H1 (cell line): Measurements from ENCODE around the gene TIAL1. TPM values are rescaled to one million over a fixed set of nuclear protein-coding genes. Genes with fewer than 3 reads are reported as not detected.

Experiments
- CTCF ChIA-PET: fragments of 300-600 bp; sonication (Branson Sonifier 250); formaldehyde crosslinking; loops from one replicate; lab custom pipeline; 2021; ENCODE audit not compliant: partially characterized antibody; lab: Charles Lee
- POLR2A ChIA-PET: fragments of 300-600 bp; sonication (Branson Sonifier 250); formaldehyde crosslinking; loops from one replicate; lab custom pipeline; 2021; ENCODE audit warnings: inconsistent platforms; ENCODE audit not compliant: partially characterized antibody; lab: Charles Lee
- DNase-seq, 2 experiments: peaks; one replicate each; pipeline versions ENCODE4 v3.0.0 to v3.0.0-alpha.2; 2010 to 2022; ENCODE audit warnings: low spot score in 2 of 2, low read depth in 1 of 2, mixed read lengths in 1 of 2
- FAIRE-seq: peaks from 2 replicates; lab custom pipeline; 2011; peaks lifted over from hg19 to GRCh38; lab: Jason Lieb, UNC
- H2AFZ ChIP-seq: 2 replicates; pipeline ENCODE4 v1.8.1; 2012; ENCODE audit warnings: low read length, inconsistent platforms
- H2AK5ac ChIP-seq: 2 replicates; pipeline ENCODE4 v1.6.1; 2013; ENCODE audit warnings: low read depth, low read length
- H2BK120ac ChIP-seq: replicated peaks from 2 replicates; pipeline ENCODE3; 2013; ENCODE audit warnings: low read depth, low read length, inconsistent platforms
- H2BK12ac ChIP-seq: 2 replicates; pipeline ENCODE4 v1.6.1; 2013; ENCODE audit warnings: low read depth, low read length
- H2BK15ac ChIP-seq: 2 replicates; pipeline ENCODE4 v1.6.1; 2013; ENCODE audit warnings: low read length
- H2BK20ac ChIP-seq: 2 replicates; pipeline ENCODE4 v1.6.1; 2013; ENCODE audit warnings: low read length
- H2BK5ac ChIP-seq: 2 replicates; pipeline ENCODE4 v1.6.1; 2013; ENCODE audit warnings: low read depth, low read length
- H3K14ac ChIP-seq: 2 replicates; pipeline ENCODE4 v1.6.1; 2013; ENCODE audit warnings: inconsistent platforms; ENCODE audit not compliant: insufficient read length
- H3K18ac ChIP-seq: 2 replicates; pipeline ENCODE4 v1.6.1; 2013; ENCODE audit warnings: low read length; ENCODE audit errors: extremely low read depth
- H3K23ac ChIP-seq: 2 replicates; pipeline ENCODE4 v1.6.1; 2013; ENCODE audit warnings: inconsistent platforms; ENCODE audit not compliant: insufficient read length
- H3K23me2 ChIP-seq: 2 replicates; pipeline ENCODE4 v1.6.1; 2013; ENCODE audit warnings: low read depth, low read length
- H3K27ac ChIP-seq: 2 replicates; pipeline ENCODE4 v1.6.1; 2011; ENCODE audit warnings: low read depth, low read length, inconsistent platforms
- H3K27me3 ChIP-seq, 4 experiments: replicated peaks in 1 of 4; 1 replicate in 1 of 4; 2 replicates in 3 of 4; pipeline versions ENCODE4 v1.6.1 to v1.8.1; 2011 to 2013; ENCODE audit warnings: low read length in 3 of 4, mild to moderate bottlenecking in 3 of 4, inconsistent platforms in 2 of 4, mixed read lengths in 2 of 4, moderate library complexity in 1 of 4; ENCODE audit not compliant: control insufficient read depth in 3 of 4, insufficient read depth in 3 of 4; ENCODE audit errors: extremely low read depth in 1 of 4
- H3K36me3 ChIP-seq, 4 experiments: 2 replicates each; pipeline versions ENCODE4 v1.6.1 to v1.8.1; 2011 to 2013; ENCODE audit warnings: mild to moderate bottlenecking in 4 of 4, low read length in 3 of 4, moderate library complexity in 2 of 4, control low read depth in 1 of 4, inconsistent platforms in 1 of 4; ENCODE audit not compliant: insufficient read depth in 4 of 4, control insufficient read depth in 2 of 4
- H3K4ac ChIP-seq: replicated peaks from 2 replicates; pipeline ENCODE3; 2013; ENCODE audit warnings: low read length, low read depth, mixed read lengths, inconsistent platforms; ENCODE audit not compliant: insufficient read length
- H3K4me1 ChIP-seq, 4 experiments: replicated peaks in 1 of 4; 1 replicate in 1 of 4; 2 replicates in 3 of 4; pipeline versions ENCODE4 v1.6.1 to v1.8.1; 2011 to 2013; ENCODE audit warnings: low read length in 3 of 4, inconsistent platforms in 2 of 4, mixed read lengths in 1 of 4; ENCODE audit not compliant: insufficient read depth in 4 of 4, control insufficient read depth in 3 of 4
- H3K4me2 ChIP-seq, 2 experiments: 2 replicates each; pipeline versions ENCODE4 v1.6.1 to v1.8.1; 2011 to 2013; ENCODE audit warnings: low read depth in 2 of 2, low read length in 2 of 2, control low read depth in 1 of 2, inconsistent platforms in 1 of 2, mild to moderate bottlenecking in 1 of 2; ENCODE audit not compliant: insufficient read depth in 1 of 2
- H3K4me3 ChIP-seq, 4 experiments: fragments of 200-600, 300-600 bp in 1 of 4; sonication (generic), shearing (Covaris generic), sonication (Bioruptor Twin) in 1 of 4; 2 replicates each; pipeline versions ENCODE4 v1.5.1 to v1.8.1; 2011 to 2016; ENCODE audit warnings: low read length in 4 of 4, low read depth in 3 of 4, control low read depth in 2 of 4, inconsistent platforms in 2 of 4, mild to moderate bottlenecking in 2 of 4, mixed read lengths in 1 of 4, moderate library complexity in 1 of 4; ENCODE audit not compliant: insufficient read depth in 2 of 4; ENCODE audit errors: extremely low read depth in 1 of 4
- H3K56ac ChIP-seq: replicated peaks from 2 replicates; pipeline ENCODE3; 2013; ENCODE audit warnings: low read depth, mild to moderate bottlenecking, mixed read lengths, low read length, inconsistent platforms; ENCODE audit not compliant: insufficient read length
- H3K79me1 ChIP-seq: 2 replicates; pipeline ENCODE4 v1.6.1; 2013; ENCODE audit warnings: low read depth, low read length, control low read depth
- H3K79me2 ChIP-seq, 2 experiments: 2 replicates each; pipeline versions ENCODE4 v1.6.1 to v1.8.1; 2012 to 2013; ENCODE audit warnings: low read length in 2 of 2, mild to moderate bottlenecking in 2 of 2, inconsistent platforms in 1 of 2; ENCODE audit not compliant: insufficient read depth in 2 of 2, control insufficient read depth in 1 of 2
- H3K9ac ChIP-seq, 4 experiments: replicated peaks in 1 of 4; 1 replicate in 1 of 4; 2 replicates in 3 of 4; pipeline versions ENCODE4 v1.6.1 to v1.8.1; 2011 to 2013; ENCODE audit warnings: low read depth in 3 of 4, low read length in 3 of 4, control low read depth in 2 of 4, mild to moderate bottlenecking in 2 of 4, moderate library complexity in 2 of 4, inconsistent platforms in 1 of 4; ENCODE audit errors: extremely low read depth in 1 of 4
- H3K9me3 ChIP-seq, 2 experiments: 2 replicates each; pipeline versions ENCODE4 v1.6.1 to v1.8.1; 2012 to 2013; ENCODE audit warnings: mild to moderate bottlenecking in 2 of 2, moderate library complexity in 2 of 2, control low read depth in 1 of 2, inconsistent platforms in 1 of 2, low read depth in 1 of 2, low read length in 1 of 2, mixed read lengths in 1 of 2; ENCODE audit not compliant: insufficient read depth in 2 of 2
- H4K20me1 ChIP-seq, 2 experiments: replicated peaks in 1 of 2; 2 replicates each; pipeline versions ENCODE3 to v1.8.1; 2011 to 2013; ENCODE audit warnings: inconsistent platforms in 2 of 2, low read length in 2 of 2, mild to moderate bottlenecking in 1 of 2; ENCODE audit not compliant: insufficient read depth in 2 of 2, control insufficient read depth in 1 of 2
- H4K5ac ChIP-seq: 2 replicates; pipeline ENCODE4 v1.6.1; 2013; ENCODE audit warnings: low read length, low read depth, mixed read lengths, inconsistent platforms; ENCODE audit not compliant: insufficient read length
- H4K8ac ChIP-seq: 2 replicates; pipeline ENCODE4 v1.8.0; 2013; ENCODE audit warnings: mild to moderate bottlenecking, moderate library complexity, low read length, inconsistent platforms; ENCODE audit not compliant: insufficient read depth; ENCODE audit errors: extremely low read depth
- H4K91ac ChIP-seq: replicated peaks from 2 replicates; pipeline ENCODE3; 2013; ENCODE audit warnings: low read length, mixed read lengths, inconsistent platforms; ENCODE audit not compliant: insufficient read length
- CEBPB ChIP-seq: IDR thresholded peaks from 2 replicates; pipeline ENCODE4 v1.6.1; 2012; ENCODE audit warnings: low read depth, low read length
- FOSL1 ChIP-seq: IDR thresholded peaks from 2 replicates; pipeline ENCODE4 v1.6.1; 2011; ENCODE audit warnings: mild to moderate bottlenecking, low read depth, low read length, moderate library complexity; ENCODE audit not compliant: insufficient read depth
- MAFK ChIP-seq: IDR thresholded peaks from 2 replicates; pipeline ENCODE4 v1.6.1; 2012; ENCODE audit warnings: low read depth, mild to moderate bottlenecking, improper control_type of control experiment, low read length
- WGBS, 2 experiments: shearing (Covaris generic) in 1 of 2; methylation state at CpG; one replicate each; pipeline versions ENCODE4 v1.1.6 to v1.1.7; 2013 to 2015; ENCODE audit warnings: low lambda C conversion rate in 2 of 2, mixed read lengths in 2 of 2, inconsistent platforms in 1 of 2, low coverage in 1 of 2, missing lambda C conversion rate in 1 of 2; ENCODE audit not compliant: insufficient replicate concordance in 2 of 2, insufficient coverage in 1 of 2, insufficient read length in 1 of 2; ENCODE audit errors: extremely low coverage in 1 of 2, missing lambda C conversion rate in 1 of 2; 5-methylcytosine and 5-hydroxymethylcytosine counted together
- polyA plus RNA-seq, 7 experiments: library from polyadenylated mRNA; depleted of rRNA in 3 of 7; stranded (reverse) in 5 of 7; unstranded in 2 of 7; fragments of >200 nt in 5 of 7; fragments of 200-250 nt in 2 of 7; gene quantifications; 1 replicate in 5 of 7; 2 replicates in 1 of 7; 4 replicates in 1 of 7; pipeline versions ENCODE4 v1.2.1 to v1.2.3, GENCODE V29; 2011 to 2013; ENCODE audit warnings: missing spikeins in 2 of 7, mixed read lengths in 2 of 7
- total RNA-seq: library from RNA; stranded (reverse); fragmentation: NEBNext Ultra II Directional; extraction: Animal tissue kit (Norgen Biotek cat#: 25700); gene quantifications from 2 replicates; pipeline ENCODE4 v1.2.1, GENCODE V29; 2021

TIAL1 gene
- total and polyA plus RNA-seq, 2 of the 8 experiments (the other 6 are each of a cell fraction or from before 2014, with no cell fraction given) = 50.4 to 166 TPM

GRCh38 chr10:119621078-119621384 is 24.3 kb upstream of the TIAL1 start:
- no peak overlapping the region for H2BK12ac ChIP-seq
- FAIRE-seq = no peak
- no peaks in the 10 kb centered on the region for H4K20me1 ChIP-seq
- H3K23me2 ChIP-seq = no peaks in the 10 kb centered on the region; the same call in 1 of the 2 replicates
- no peak overlapping the region for H2BK20ac ChIP-seq
- CTCF ChIA-PET = interaction anchor here (1.0 to 1.6 kb wide), 4 partner anchors 12 to 421 kb away, joined by 3 to 4 read pairs (median 4); no protein-coding TSS in a partner anchor
- no peak overlapping the region for H2BK15ac ChIP-seq
- H2AK5ac ChIP-seq = no peak overlapping the region
- no peak overlapping the region for H2BK120ac ChIP-seq
- H3K4me1 ChIP-seq = no peaks in the 10 kb centered on the region; a peak in 2 of 7 replicates
- H3K27ac ChIP-seq = no peak overlapping the region
- WGBS, 2 experiments = 77% methylated on average over 3 of the region's 3 CpGs; no CpG with 5 or more reads in 1 of the 2 experiments
- no peak overlapping the region for H3K4ac ChIP-seq
- no peak overlapping the region for H3K18ac ChIP-seq
- H3K23ac ChIP-seq = no peak overlapping the region
- TF ChIP-seq CEBPB (0 out of 2 replicates have a peak, but pooled peaks have one; percentile 25), FOSL1 (no peak), MAFK (no peak)
- no peak overlapping the region for H4K91ac ChIP-seq
- no peak overlapping the region for H4K5ac ChIP-seq
- no peak overlapping the region for H3K14ac ChIP-seq
- H3K9ac ChIP-seq = no peak overlapping the region
- H3K36me3 ChIP-seq = no peaks in the 10 kb centered on the region
- H3K9me3 ChIP-seq = no peaks in the 10 kb centered on the region
- no peak for DNase-seq
- no peak overlapping the region for H2BK5ac ChIP-seq
- H4K8ac ChIP-seq = no peak overlapping the region
- no peaks in the 10 kb centered on the region for H3K79me1 ChIP-seq
- no peaks in the 10 kb centered on the region for H3K79me2 ChIP-seq
- H2AFZ ChIP-seq = peak overlapping the region; percentile 8; the same call in 1 of the 2 replicates
- no peak overlapping the region for H3K56ac ChIP-seq
- H3K4me3 ChIP-seq = no peak overlapping the region
- no peak overlapping the region for H3K4me2 ChIP-seq
- no peaks in the 10 kb centered on the region for H3K27me3 ChIP-seq
- POLR2A ChIA-PET = interaction anchor here (0.6 kb wide), 1 partner anchor 23 kb away, joined by 3 read pairs; no protein-coding TSS in a partner anchor
